ENCODE data around the gene MT1X. TPM values are rescaled to one million over a fixed set of nuclear protein-coding genes. Genes with fewer than 3 reads are reported as not detected.

Gene MT1X
- total RNA-seq, 1 donor from 2014 or later, result 63.2 TPM

GRCh38 chr16:56710181-56710737, 28.0 kb downstream of the MT1X start:
- no peak for DNase-seq (ENCODE audit: low read depth)

DNA sequence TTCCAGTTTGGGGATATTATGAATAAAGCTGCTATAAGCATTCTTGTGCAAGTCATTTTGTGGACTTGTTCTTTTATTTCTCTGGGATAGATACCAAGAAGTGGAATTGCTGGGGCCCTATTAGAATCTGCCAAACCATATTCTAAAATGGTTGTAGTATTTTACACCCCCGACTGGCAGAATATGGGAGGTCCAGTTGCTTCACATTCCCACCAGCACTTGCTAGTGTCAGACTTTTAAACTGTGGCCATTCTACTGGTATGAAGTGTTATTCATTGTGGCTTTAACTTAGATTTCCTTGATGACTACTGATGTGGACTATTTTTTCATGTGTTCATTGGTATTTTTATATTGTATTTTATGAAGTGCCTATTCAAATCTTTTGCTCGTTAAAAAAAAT, 29.6 kb downstream of the MT1X start:
- no peak for DNase-seq (ENCODE audit: low read depth)

- DNase-seq (ENCODE audit: low read depth), result no peak
Measured at GRCh38 chr16:56713794-56714193, 31.5 kb downstream of the MT1X start.

DNA sequence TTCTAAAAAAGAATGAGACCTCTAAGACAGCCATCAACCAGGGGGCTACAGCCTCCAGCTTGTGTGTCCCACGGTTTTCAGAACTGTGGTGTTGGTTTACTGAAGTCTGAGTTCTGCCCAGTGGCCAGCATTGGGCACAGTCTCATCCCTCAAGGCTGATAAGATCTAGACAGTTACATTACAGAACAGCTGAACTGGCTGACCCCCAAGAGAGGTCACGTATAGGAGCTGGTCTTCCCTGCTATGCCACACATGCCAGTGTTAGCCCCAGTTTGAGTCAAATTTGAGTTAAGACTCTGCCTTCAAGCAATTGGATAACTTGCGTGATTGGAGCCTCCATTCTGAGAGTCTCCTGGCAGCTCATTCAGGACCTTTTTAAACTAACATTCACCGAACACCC, 32.9 kb downstream of the MT1X start:
- DNase-seq (ENCODE audit: low read depth), result no peak

GRCh38 chr16:56716761-56717160, 34.5 kb downstream of the MT1X start:
- DNase-seq (ENCODE audit: low read depth), result no peak

DNA sequence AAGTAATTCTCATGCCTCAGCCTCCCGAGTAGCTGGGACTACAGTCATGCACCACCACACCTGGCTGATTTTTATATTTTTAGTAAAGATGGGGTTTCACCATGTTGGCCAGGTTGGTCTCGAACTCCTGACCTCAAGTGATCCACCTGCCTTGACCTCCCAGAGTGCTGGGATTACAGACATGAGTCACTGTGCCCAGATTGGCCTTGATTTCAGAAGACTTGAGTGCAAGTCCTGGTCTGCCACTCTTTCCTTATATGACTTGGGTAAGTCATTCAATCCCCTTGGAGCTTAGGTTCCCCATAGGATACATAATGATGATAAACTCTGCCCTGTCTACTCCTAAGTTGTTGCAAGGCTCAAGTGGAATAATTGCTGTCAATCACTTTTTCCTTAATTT, 35.3 kb downstream of the MT1X start:
- peak; percentile 58 for DNase-seq (ENCODE audit: low read depth)

- DNase-seq (ENCODE audit: low read depth), result no peak
Measured at GRCh38 chr16:56722200-56722842, 40.1 kb downstream of the MT1X start.

DNA sequence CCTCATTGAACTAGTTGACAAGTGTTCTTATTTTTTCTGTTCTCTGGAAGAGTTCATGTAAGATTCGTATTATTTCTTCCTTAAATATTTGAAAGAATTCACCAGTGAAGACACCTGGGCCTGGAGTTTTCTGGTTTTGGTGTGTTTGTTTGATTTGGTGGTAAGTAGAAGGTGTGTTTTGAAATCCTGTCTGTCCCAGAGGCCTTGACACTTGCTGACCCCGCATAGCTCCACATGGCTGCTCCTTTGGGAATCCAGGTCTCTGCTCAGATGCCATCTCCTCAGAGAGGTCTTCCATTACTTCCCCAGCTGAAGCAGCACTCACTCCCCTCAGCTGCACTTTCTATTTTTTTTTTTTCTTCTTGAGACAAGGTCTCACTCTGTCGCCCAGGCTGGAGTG, 41.9 kb downstream of the MT1X start:
- no peak for DNase-seq (ENCODE audit: low read depth)

DNA sequence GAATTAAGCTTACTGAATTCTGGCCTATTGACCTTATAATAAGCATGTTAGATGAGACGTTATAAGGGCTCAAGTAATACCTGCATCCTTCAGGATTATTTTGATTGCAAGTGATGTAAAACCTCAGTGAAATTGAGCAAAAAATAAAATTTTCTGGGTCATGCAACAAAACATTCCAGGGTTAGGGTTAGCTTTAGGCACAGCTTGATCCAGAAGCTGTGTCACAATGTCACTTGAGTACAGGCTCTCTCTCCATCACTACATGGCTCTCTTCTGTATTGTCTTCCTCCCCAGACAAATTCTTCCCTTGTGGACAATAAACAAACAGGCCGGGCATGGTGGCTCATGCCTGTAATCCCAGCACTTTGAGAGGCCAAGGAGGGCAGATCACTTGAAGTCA, 44.0 kb downstream of the MT1X start:
- no peak for DNase-seq (ENCODE audit: low read depth)

DNA sequence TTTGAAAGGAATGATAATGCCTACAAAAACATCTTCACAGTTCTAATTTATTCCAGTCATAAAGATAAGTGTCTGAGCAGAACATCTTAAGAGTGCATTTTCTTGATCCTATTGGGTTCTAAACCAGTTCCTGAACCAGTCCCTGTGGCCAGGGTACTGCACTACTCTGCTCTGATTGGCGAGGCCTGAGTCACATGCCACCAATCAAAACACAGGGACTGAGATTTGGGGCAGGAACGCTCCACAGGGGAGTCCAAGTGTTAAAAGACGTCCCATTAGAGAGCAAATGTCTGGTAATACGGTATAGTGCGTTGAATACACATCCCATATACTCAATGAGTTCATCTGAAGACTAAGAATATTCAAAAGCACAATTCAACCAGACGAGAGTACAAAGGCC, 44.7 kb downstream of the MT1X start:
- DNase-seq (ENCODE audit: low read depth), result no peak

DNA sequence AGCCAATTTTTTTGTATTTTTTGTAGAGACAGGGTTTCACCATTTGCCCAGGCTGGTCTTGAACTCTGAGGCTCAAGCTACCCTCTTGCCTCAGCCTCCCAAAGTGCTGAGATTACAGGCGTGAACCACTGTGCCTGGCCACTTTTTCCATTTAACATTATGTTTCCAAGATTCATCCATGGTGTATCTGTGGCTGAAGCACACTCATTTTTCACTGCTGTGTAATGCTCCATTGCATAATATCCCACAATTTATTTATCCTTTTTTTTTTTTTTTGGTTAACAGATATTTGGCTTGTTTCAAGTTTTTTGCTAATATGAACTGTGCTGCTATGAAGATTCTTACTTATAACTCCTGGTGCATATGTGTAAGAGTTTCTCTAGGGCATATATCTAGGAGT, 45.8 kb downstream of the MT1X start:
- no peak for DNase-seq (ENCODE audit: low read depth)

- DNase-seq (ENCODE audit: low read depth), result peak; percentile 89
Measured at GRCh38 chr16:56728980-56729734, 46.9 kb downstream of the MT1X start.

DNA sequence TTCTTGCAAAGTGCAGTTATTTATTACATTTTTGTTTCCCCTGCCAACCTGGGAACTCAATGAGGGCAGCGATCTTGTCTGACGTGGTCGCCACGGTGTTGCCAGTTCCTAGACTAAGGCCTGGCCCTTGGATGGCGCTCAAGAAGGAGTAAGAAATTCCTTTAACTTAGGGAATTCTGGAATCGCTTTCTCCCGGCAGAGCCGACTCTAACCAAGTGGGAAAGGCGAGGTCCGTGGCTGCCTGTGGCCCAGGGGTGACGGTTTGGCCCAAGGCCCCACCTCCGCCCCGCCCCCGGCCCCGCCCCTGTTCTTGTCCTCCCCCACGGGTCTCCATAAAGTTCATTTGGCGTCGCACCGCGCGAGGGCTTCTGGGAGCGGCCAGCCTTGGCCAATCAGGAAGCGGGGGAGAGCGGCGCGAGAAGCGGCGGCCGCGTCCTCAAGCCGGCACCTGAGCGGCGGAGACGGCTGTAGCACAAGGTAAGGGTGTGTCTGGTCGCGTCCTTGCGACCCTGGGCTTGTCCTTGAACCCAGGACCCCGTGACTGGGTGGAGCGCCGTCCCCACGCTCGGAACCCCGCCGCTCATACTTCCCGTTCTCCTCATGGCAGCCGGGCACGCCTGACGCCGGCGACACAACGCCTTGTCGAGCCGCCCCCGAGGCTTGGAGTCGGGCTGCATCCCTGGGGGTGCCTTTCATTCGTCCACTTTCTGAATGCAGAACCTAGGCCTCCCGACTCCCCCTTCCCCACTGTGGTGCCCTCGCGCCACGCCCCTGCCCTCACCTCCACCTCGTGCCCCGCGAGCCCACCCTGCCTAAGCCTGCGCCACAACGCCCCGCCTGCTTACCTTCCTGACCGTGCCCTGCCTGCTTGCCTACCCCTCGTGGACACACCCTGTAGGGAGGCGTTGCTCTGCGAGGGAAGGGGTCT, 47.7 kb downstream of the MT1X start, which contains the start of gene NUP93:
Gene NUP93 (plus strand): TSS at position 395 of the 928 bp plus-strand sequence. CDS start 18,119 bp downstream, outside the sequence.
- peak; percentile 79 for DNase-seq (ENCODE audit: low read depth)

DNA sequence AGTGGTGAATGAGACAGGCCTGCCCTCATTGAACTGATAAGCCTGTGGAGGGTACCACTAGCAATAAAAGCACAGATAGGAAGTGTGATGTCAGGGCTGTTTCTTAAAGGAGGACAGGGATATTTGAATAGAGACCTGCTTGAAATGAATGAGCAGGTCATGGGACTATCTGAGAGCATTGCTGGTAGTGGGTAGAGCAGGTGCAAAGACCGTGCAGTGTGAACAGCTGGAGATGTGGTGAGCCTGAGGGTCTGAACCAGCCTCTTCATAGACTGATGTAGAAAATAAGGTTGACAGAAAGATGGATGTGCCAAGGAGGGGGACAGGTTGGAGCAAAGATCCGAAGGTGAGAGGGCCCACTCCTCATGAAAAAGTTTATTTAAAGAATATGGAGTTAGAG, 50.1 kb downstream of the MT1X start:
- no peak for DNase-seq (ENCODE audit: low read depth)

DNA sequence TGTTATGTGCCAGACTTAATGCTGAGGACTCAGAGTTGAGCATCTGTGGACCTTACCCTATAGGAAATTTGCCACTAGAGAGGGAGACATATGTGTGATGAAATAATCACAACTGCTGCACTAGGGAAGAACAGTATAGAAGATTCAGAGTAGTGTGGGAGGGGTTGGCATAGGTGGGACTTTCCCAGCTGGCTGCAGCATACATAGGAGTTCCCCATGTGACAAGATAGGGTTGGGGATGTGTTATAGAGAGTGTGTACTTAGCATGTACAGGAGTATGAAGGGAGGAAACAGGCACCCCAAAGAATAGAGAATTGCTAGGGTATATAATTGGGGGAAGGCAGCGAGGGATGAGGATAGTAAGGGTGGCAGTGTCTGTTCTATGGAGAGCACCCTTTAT, 50.6 kb downstream of the MT1X start:
- DNase-seq (ENCODE audit: low read depth), result no peak

Other genes with a start within 250 kb of the MT1X start
- 82.8 and 111 TPM in 2 replicates for gene NUDT21, start 231.1 kb upstream of the MT1X start, total RNA-seq
- 83.5 and 140 TPM in 2 replicates for gene OGFOD1, start 230.9 kb upstream of the MT1X start, total RNA-seq
- gene BBS2, start 162.4 kb upstream of the MT1X start, total RNA-seq, result 59.7 and 82.1 TPM in 2 replicates
- gene MT4, start 117.4 kb upstream of the MT1X start, total RNA-seq, result not detected in 2 replicates
- not detected in 2 replicates for gene MT3, start 92.9 kb upstream of the MT1X start, total RNA-seq
- 146 and 252 TPM in 2 replicates for gene MT2A, start 73.9 kb upstream of the MT1X start, total RNA-seq
- gene MT1E, start 56.7 kb upstream of the MT1X start, total RNA-seq, result 193 and 893 TPM in 2 replicates
- gene MT1M, start 49.8 kb upstream of the MT1X start, total RNA-seq, result 2.8 and 38.0 TPM in 2 replicates
- 0.89 and 4.3 TPM in 2 replicates for gene MT1A, start 43.8 kb upstream of the MT1X start, total RNA-seq
- not detected in 2 replicates for gene MT1B, start 30.6 kb upstream of the MT1X start, total RNA-seq
- gene MT1F, start 24.5 kb upstream of the MT1X start, total RNA-seq, result 11.0 and 11.1 TPM in 2 replicates
- gene MT1G, start 14.4 kb upstream of the MT1X start, total RNA-seq, result 7.8 and 10.5 TPM in 2 replicates
- gene MT1H, start 12.7 kb upstream of the MT1X start, total RNA-seq, result 1.4 and 8.9 TPM in 2 replicates
- 72.3 and 105 TPM in 2 replicates for gene NUP93, start 47.7 kb downstream of the MT1X start, total RNA-seq
- 2.4 and 5.2 TPM in 2 replicates for gene SLC12A3, start 182.7 kb downstream of the MT1X start, total RNA-seq
- gene HERPUD1, start 249.7 kb downstream of the MT1X start, total RNA-seq, result 87.0 and 252 TPM in 2 replicates

All from renal cortical epithelial cell (primary cell).